ENCODE results near the gene PAXIP1.

The PAXIP1 gene

DNA sequence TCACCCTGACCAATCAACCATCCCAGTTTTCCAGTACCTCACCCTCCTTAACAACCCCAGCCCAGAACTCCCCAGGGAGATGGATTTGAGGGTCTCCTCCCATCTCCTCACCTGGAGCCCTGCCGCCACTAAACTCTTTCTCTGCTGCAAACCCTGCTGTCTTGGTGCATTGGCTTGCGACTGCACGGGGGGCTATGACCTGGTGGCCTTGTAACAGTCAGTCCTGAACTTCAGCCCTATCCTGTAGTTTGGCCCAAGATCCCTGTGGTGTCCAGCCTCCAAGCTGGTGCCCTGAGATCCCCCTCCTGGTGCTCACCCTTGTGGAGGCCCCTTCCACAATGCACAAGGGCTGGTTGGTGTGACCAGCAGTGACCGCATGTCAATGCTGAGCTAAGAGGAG is 91.9 kb downstream of the PAXIP1 start:
- no peak for DNase-seq

DNA sequence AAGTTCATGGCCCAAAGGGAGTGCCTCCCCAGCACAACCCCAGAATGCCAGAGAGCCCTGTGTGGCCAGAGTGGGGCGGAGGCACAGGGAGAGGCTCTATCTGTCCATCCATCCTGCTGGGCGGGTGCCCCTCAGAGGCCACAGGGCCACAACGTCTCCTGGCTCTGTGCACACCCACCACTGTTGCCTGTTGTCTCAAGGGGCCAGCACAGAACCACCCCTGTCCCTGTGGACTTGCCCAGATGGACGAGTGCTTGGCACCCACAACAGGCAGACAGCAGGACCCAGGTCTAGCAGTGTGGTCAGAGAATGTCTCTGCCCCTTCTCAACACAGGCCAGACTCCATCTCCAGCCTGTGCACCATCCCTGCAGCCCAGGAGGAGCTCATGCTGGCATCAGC is 92.8 kb downstream of the PAXIP1 start:
- no peak for DNase-seq

- DNase-seq: no peak
Measured at GRCh38 chr7:154909241-154910105, 93.5 kb downstream of the PAXIP1 start.

- DNase-seq: no peak
Measured at GRCh38 chr7:154907651-154908620, 95.0 kb downstream of the PAXIP1 start.

- DNase-seq: no peak
Measured at GRCh38 chr7:154906736-154907355, 96.1 kb downstream of the PAXIP1 start.

GRCh38 chr7:154906201-154906600 is 96.7 kb downstream of the PAXIP1 start:
- DNase-seq: no peak

DNA sequence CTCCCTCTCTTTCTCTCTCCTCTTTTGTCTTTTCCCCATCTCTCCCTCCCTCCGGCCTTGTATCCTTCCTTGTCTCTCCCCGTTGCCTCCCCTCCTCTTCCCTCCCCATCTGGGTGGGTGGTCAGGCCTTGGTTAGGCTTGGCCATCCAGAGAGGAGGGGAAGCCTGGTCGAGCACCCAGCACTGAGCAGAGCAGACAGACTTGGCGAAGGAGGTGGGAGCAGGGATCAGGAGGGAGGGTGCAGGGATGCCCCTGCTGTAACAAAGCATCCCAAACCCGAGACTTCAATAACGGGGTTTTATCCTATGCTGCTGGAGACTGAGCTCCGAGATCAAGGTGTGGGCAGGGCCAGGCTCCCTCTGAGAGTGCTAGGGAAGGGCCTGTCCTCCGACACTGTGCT is 97.3 kb downstream of the PAXIP1 start:
- DNase-seq: no peak

DNA sequence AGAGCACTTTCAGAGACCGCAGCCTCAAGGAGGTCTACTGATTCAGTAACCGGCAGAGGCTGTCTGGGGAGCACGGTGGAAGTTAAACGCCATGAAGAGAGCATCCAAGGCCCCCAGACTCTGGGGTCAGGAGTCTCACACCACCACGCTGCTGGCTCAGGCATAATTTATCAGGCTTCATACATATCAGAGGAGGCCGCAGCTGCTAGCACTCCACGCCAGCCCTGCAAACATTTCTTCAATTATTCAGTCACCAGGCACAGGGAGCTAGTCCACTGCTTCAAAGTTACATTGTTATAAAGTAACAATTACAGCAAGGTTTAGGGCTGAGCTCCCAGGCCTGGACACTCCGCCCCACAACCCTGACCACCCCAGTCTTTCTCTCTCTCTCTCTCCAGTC is 97.8 kb downstream of the PAXIP1 start:
- DNase-seq: no peak

DNA sequence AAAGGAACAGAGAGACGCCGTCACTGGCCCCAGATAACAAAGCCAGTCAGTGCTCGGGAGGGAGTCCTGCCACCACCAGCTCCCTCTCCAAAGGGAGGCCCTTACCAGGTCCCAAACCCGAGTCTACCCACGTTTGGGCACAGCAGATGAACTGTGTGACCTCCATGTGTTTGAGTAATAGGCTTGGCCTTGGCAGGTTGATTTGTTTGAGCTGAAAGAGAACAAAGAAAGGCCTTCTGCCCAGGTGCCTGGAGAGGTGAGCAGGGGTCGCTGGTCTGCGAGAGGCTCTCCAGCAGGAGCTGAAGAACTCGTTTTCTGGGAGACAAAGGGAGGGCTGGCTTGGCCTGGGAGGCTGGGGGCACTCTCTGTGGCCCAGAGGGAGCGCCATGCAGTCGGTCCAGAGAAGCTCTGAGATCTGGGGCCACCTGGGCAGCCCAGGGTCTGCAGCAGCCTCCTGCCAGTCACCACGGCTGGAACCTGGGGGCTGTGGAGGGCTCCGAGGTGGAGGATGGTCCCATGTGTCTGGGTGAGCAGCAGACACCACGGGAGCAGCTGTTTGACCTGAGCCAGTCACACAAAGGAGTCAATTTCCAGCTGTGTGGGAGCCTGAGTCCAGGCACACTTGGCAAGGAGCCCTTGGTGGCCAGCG is 99.7 kb downstream of the PAXIP1 start:
- no peak for DNase-seq

- no peak for DNase-seq
Measured at GRCh38 chr7:154902600-154903082, 100.3 kb downstream of the PAXIP1 start.

GRCh38 chr7:154899862-154900261 is 103.1 kb downstream of the PAXIP1 start:
- DNase-seq: no peak

DNA sequence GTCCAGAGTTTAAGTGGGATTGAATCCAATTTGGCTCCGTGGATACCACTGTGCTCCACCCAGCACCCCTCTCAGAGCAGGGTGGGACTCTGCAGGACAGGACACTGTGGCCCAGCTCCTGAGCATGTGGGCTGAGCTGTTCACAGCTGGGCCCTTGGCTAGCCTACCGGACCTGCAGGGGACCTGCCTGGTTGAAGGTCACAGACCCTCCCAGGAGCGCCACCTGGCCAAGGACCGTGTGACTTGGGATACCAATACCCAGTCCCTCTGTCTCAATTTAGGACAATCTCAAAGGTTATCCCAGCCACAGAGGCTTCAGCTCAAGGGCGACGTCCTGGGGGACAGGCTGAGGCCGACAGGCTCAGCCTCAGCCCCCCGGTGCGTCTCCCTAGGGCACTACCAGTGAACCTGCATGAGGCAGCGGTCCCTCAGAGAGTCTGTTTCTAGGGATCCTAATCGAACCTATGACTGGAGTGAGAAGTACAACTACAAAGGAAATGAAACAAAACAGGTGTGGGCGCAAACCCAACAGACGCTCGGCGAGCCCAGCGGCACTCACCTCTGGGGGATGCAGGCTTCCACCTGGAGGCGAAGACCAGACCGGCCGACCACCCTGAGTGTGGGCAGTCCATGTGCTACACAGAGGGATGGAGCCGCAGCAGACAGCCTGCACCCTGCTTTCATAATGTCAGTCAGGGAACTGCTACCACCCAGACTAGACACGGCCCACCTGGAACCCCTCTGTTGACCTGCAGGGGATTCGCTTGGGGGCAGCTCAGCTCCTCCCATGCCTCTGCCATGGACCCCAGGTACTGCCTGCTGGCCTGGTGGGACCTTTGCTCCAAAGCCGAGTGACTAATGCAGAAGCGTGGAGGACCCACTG is 103.7 kb downstream of the PAXIP1 start:
- DNase-seq: no peak

GRCh38 chr7:154896076-154896475 is 106.8 kb downstream of the PAXIP1 start:
- DNase-seq: no peak
